Natural killer cell (primary cell): ENCODE data around the gene ZDHHC1. TPM values are rescaled to one million over a fixed set of nuclear protein-coding genes. Genes with fewer than 3 reads are reported as not detected.
A peak's percentile ranks its signal among the peaks of the same experiment; 100 is the strongest.

Source experiments
- ATAC-seq, 3 donors: fragments of 150-1000 bp in 2 of 3; fragments of 200-7000 bp in 1 of 3; cut with Tn5 transposase; 1 replicate in 1 of 3; 2 replicates in 2 of 3; pipeline ENCODE4 v1.10.0; 2021; ENCODE audit warnings: mild to moderate bottlenecking in 2 of 3, moderate library complexity in 2 of 3
- DNase-seq, 2 donors: peaks; one replicate each; pipeline versions ENCODE4 v3.0.0 to v3.0.0-alpha.2; 2013 to 2021; ENCODE audit warnings: mixed read lengths in 1 of 2
- H3K27ac ChIP-seq: one replicate; pipeline ENCODE4 v1.5.1; 2013; ENCODE audit warnings: mild to moderate bottlenecking, low read length
- H3K27me3 ChIP-seq: one replicate; pipeline ENCODE4 v1.6.1; 2013; ENCODE audit warnings: low read length; ENCODE audit not compliant: control insufficient read depth, insufficient read depth
- H3K36me3 ChIP-seq: one replicate; pipeline ENCODE4 v1.6.1; 2013; ENCODE audit warnings: low read length; ENCODE audit not compliant: control insufficient read depth, insufficient read depth
- H3K4me1 ChIP-seq: one replicate; pipeline ENCODE4 v1.6.1; 2013; ENCODE audit warnings: low read length; ENCODE audit not compliant: control insufficient read depth, insufficient read depth
- H3K4me3 ChIP-seq: one replicate; pipeline ENCODE4 v1.5.1; 2013; ENCODE audit warnings: low read length
- H3K9me3 ChIP-seq: one replicate; pipeline ENCODE4 v1.6.1; 2013; ENCODE audit warnings: low read length; ENCODE audit not compliant: control insufficient read depth, insufficient read depth
- H3K27ac Mint-ChIP-seq, 2 donors: one replicate each; pipeline ENCODE4 v1.8.0; 2022; ENCODE audit warnings: mild to moderate bottlenecking in 2 of 2, mixed read lengths in 2 of 2, moderate library complexity in 1 of 2
- H3K27me3 Mint-ChIP-seq, 2 donors: one replicate each; pipeline ENCODE4 v1.8.0; 2022; ENCODE audit warnings: low read depth in 2 of 2, mixed read lengths in 2 of 2
- H3K36me3 Mint-ChIP-seq: one replicate; pipeline ENCODE4 v1.8.0; 2022; ENCODE audit warnings: mixed read lengths
- H3K4me1 Mint-ChIP-seq, 2 donors: one replicate each; pipeline ENCODE4 v1.8.0; 2022; ENCODE audit warnings: mixed read lengths in 2 of 2
- H3K4me3 Mint-ChIP-seq: one replicate; pipeline ENCODE4 v1.8.0; 2022; ENCODE audit warnings: mild to moderate bottlenecking, moderate library complexity, mixed read lengths
- H3K9me3 Mint-ChIP-seq, 2 donors: one replicate each; pipeline ENCODE4 v1.8.0; 2022; ENCODE audit warnings: mixed read lengths in 2 of 2
- WGBS: methylation state at CpG from one replicate; pipeline ENCODE4 v1.1.7; 2013; ENCODE audit warnings: missing lambda C conversion rate; ENCODE audit not compliant: insufficient coverage; 5-methylcytosine and 5-hydroxymethylcytosine counted together
- intact Hi-C: fragments of 100-400 bp; cut with micrococcal nuclease; formaldehyde crosslinking; loops from one replicate; pipeline ENCODE4 v1.14.2; 2022
- total RNA-seq, 4 donors: library from RNA; stranded (reverse); fragments of 120-200 nt in 1 of 4; gene quantifications; one replicate each; pipeline versions ENCODE4 v1.2.3 to v1.2.4, GENCODE V29; 2013 to 2022
- TF ChIP-seq, protein P1 (sequence below): fragments of 200-600 bp; IDR thresholded peaks from one replicate; pipeline ENCODE4 v1.8.0; 2022; ENCODE audit warnings: antibody characterized with exemption

Gene ZDHHC1
- total RNA-seq, 3 donors from 2014 or later (not counting 1 experiment from before 2014, with no cell fraction given): 0.88 to 2.5 (median 1.8) TPM

- Mint-ChIP-seq H3K36me3 (no peaks in the 10 kb centered on the region), H3K9me3 (no peaks in the 10 kb centered on the region), H3K27me3 (peaks cover 21 to 40% of the 10 kb centered on the region in 2 donors), H3K4me3 (peak overlapping the region; percentile 37), H3K27ac (no peak overlapping the region), H3K4me1 (peaks cover 5% of the 10 kb centered on the region in 2 donors)
- no peaks in the 10 kb centered on the region for H3K9me3 ChIP-seq
- peaks cover 13% of the 10 kb centered on the region for H3K4me1 ChIP-seq
- no peak for DNase-seq
- WGBS: 83% methylated on average over 3 of the region's 3 CpGs
- no peaks in the 10 kb centered on the region for H3K36me3 ChIP-seq
- H3K27me3 ChIP-seq: peaks cover 32% of the 10 kb centered on the region
- no peak overlapping the region for H3K27ac ChIP-seq
- intact Hi-C loops: loop anchor here (5.0 kb wide), 1 partner anchor 38 kb away; no protein-coding TSS in a partner anchor
- H3K4me3 ChIP-seq: no peak overlapping the region
- no peak for ATAC-seq
- TF ChIP-seq, protein P1, sequence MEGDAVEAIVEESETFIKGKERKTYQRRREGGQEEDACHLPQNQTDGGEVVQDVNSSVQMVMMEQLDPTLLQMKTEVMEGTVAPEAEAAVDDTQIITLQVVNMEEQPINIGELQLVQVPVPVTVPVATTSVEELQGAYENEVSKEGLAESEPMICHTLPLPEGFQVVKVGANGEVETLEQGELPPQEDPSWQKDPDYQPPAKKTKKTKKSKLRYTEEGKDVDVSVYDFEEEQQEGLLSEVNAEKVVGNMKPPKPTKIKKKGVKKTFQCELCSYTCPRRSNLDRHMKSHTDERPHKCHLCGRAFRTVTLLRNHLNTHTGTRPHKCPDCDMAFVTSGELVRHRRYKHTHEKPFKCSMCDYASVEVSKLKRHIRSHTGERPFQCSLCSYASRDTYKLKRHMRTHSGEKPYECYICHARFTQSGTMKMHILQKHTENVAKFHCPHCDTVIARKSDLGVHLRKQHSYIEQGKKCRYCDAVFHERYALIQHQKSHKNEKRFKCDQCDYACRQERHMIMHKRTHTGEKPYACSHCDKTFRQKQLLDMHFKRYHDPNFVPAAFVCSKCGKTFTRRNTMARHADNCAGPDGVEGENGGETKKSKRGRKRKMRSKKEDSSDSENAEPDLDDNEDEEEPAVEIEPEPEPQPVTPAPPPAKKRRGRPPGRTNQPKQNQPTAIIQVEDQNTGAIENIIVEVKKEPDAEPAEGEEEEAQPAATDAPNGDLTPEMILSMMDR: no peak
Observed at GRCh38 chr16:67429053-67429798, 12.9 kb upstream of the ZDHHC1 start.

DNA sequence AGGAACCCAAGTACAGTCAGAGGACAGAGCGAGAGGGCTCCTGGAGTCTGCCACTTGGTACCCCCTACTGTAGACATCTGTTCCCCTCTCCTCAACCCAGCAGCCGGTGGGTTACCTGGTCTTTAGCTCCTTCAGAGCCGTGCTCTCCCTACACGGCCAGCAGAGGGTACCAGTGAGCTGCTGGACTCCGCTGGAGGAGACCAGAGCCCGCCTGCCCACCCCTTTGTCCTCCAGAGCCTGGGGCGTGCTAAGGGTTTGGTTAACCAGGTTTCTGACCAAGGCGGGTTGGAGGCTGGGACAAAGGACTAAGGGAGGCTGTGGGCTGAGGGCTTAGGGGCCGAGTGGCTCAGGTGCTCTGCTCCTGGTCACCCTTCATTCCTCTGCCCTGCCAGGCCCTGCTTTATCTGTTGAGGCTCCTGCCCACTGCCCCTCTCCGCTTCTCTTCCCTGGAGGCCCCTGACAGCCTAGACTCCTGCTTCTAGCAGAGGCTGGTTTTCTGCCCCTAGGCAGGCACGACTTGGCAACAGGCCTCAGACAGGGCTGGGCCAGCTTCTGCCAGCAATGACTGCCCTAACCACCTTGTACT, 12.0 kb upstream of the ZDHHC1 start:
- DNase-seq: peak; percentile 45 to 68
- intact Hi-C loops: loop anchor here (5.0 kb wide), 1 partner anchor 39 kb away; no protein-coding TSS in a partner anchor
- no peak overlapping the region for H3K4me3 ChIP-seq
- Mint-ChIP-seq H3K27me3 (peaks cover 28 to 40% of the 10 kb centered on the region in 2 donors), H3K4me3 (no peak overlapping the region), H3K36me3 (no peaks in the 10 kb centered on the region), H3K4me1 (peaks cover 5% of the 10 kb centered on the region in 2 donors), H3K27ac (no peak overlapping the region), H3K9me3 (no peaks in the 10 kb centered on the region)
- H3K27ac ChIP-seq: no peak overlapping the region
- peaks cover 32% of the 10 kb centered on the region for H3K27me3 ChIP-seq
- H3K36me3 ChIP-seq: no peaks in the 10 kb centered on the region
- peak; percentile 64 to 78 (median 68) for ATAC-seq
- H3K9me3 ChIP-seq: no peaks in the 10 kb centered on the region
- 21% methylated on average over 11 of the region's 11 CpGs for WGBS
- TF ChIP-seq, protein P1: peak; percentile 59
- peaks cover 13% of the 10 kb centered on the region for H3K4me1 ChIP-seq

- H3K4me3 ChIP-seq: no peak overlapping the region
- no peak overlapping the region for H3K4me3 Mint-ChIP-seq
- intact Hi-C loops: loop anchor here (5.0 kb wide), 1 partner anchor 40 kb away; no protein-coding TSS in a partner anchor
- DNase-seq (no peak), ATAC-seq (no peak)
- peaks cover 5% of the 10 kb centered on the region in 2 donors for H3K4me1 Mint-ChIP-seq
- H3K27me3 Mint-ChIP-seq: peaks cover 35 to 37% of the 10 kb centered on the region in 2 donors
- H3K36me3 Mint-ChIP-seq: no peaks in the 10 kb centered on the region
- H3K9me3 Mint-ChIP-seq: no peaks in the 10 kb centered on the region
- TF ChIP-seq, protein P1: no peak
- peaks cover 13% of the 10 kb centered on the region for H3K4me1 ChIP-seq
- no peak overlapping the region for H3K27ac Mint-ChIP-seq
- no peaks in the 10 kb centered on the region for H3K9me3 ChIP-seq
- H3K36me3 ChIP-seq: no peaks in the 10 kb centered on the region
- WGBS: 81% methylated on average over 7 of the region's 7 CpGs
- no peak overlapping the region for H3K27ac ChIP-seq
- peaks cover 31% of the 10 kb centered on the region for H3K27me3 ChIP-seq
Observed at GRCh38 chr16:67426950-67427349, 10.7 kb upstream of the ZDHHC1 start.
